NT2/D1 (cell line): Measurements from ENCODE around the gene RNASE7.

Experiments used
- YY1 ChIP-seq: IDR thresholded peaks from 2 replicates; pipeline ENCODE4 v1.6.1; 2011; ENCODE audit not compliant: insufficient read length, insufficient read depth
- ZNF274 ChIP-seq: IDR thresholded peaks from 2 replicates; pipeline ENCODE4 v1.6.1; 2011; ENCODE audit warnings: mild to moderate bottlenecking, low read depth, low read length

GRCh38 chr14:21001218-21001617 is 40.9 kb upstream of the RNASE7 start:
- TF ChIP-seq YY1 (no peak), ZNF274 (no peak)
